H9 (cell line): ENCODE results near the gene LIMS2. TPM values are rescaled to one million over a fixed set of nuclear protein-coding genes. Genes with fewer than 3 reads are reported as not detected.

Experiments
- DNase-seq: peaks from one replicate; pipeline ENCODE4 v3.0.0-alpha.2; 2017
- H2AFZ ChIP-seq: one replicate; pipeline ENCODE4 v1.6.1; 2013; ENCODE audit warnings: mild to moderate bottlenecking, low read length, control low read depth, moderate library complexity
- H2AK5ac ChIP-seq: 2 replicates; pipeline ENCODE4 v1.6.1; 2013; ENCODE audit warnings: low read length, control low read depth, mixed read lengths; ENCODE audit not compliant: insufficient read length
- H2BK120ac ChIP-seq: one replicate; pipeline ENCODE4 v1.6.1; 2013; ENCODE audit warnings: low read depth, mild to moderate bottlenecking, low read length, control low read depth, inconsistent platforms; ENCODE audit not compliant: poor library complexity, severe bottlenecking
- H2BK12ac ChIP-seq: 2 replicates; pipeline ENCODE4 v1.6.1; 2013; ENCODE audit warnings: low read length, control low read depth, mixed read lengths, low read depth; ENCODE audit not compliant: insufficient read length
- H2BK15ac ChIP-seq: 2 replicates; pipeline ENCODE4 v1.6.1; 2013; ENCODE audit warnings: low read depth, low read length, control low read depth
- H2BK20ac ChIP-seq: one replicate; pipeline ENCODE4 v1.6.1; 2013; ENCODE audit warnings: low read depth, mild to moderate bottlenecking, low read length, control low read depth, inconsistent platforms; ENCODE audit not compliant: poor library complexity, severe bottlenecking
- H2BK5ac ChIP-seq: 2 replicates; pipeline ENCODE4 v1.6.1; 2013; ENCODE audit warnings: low read length, control low read depth, mixed read lengths; ENCODE audit not compliant: insufficient read length
- H3K14ac ChIP-seq: 2 replicates; pipeline ENCODE4 v1.6.1; 2013; ENCODE audit warnings: low read length, control low read depth; ENCODE audit not compliant: insufficient read depth
- H3K18ac ChIP-seq: 2 replicates; pipeline ENCODE4 v1.6.1; 2013; ENCODE audit warnings: low read depth, mild to moderate bottlenecking, mixed read lengths, low read length, control low read depth; ENCODE audit not compliant: insufficient read length
- H3K23ac ChIP-seq: 2 replicates; pipeline ENCODE4 v1.6.1; 2013; ENCODE audit warnings: low read length, control low read depth, mixed read lengths, low read depth; ENCODE audit not compliant: insufficient read length
- H3K23me2 ChIP-seq: 2 replicates; pipeline ENCODE4 v1.6.1; 2013; ENCODE audit warnings: low read depth, mild to moderate bottlenecking, mixed read lengths, low read length, control low read depth; ENCODE audit not compliant: insufficient read length, poor library complexity, severe bottlenecking
- H3K27ac ChIP-seq: 2 replicates; pipeline ENCODE4 v1.5.1; 2013; ENCODE audit warnings: low read length, control low read depth, mixed read lengths, low read depth; ENCODE audit not compliant: insufficient read length
- H3K27me3 ChIP-seq: 2 replicates; pipeline ENCODE4 v1.6.1; 2013; ENCODE audit warnings: low read length, control low read depth, inconsistent platforms; ENCODE audit not compliant: insufficient read depth
- H3K4ac ChIP-seq: 2 replicates; pipeline ENCODE4 v1.6.1; 2013; ENCODE audit warnings: low read depth, mild to moderate bottlenecking, control low read depth, inconsistent platforms, low read length, moderate library complexity
- H3K4me1 ChIP-seq: 2 replicates; pipeline ENCODE4 v1.6.1; 2013; ENCODE audit warnings: low read length, control low read depth, inconsistent platforms; ENCODE audit not compliant: insufficient read depth
- H3K4me2 ChIP-seq: 2 replicates; pipeline ENCODE4 v1.6.1; 2013; ENCODE audit warnings: low read length, control low read depth, mixed read lengths; ENCODE audit not compliant: insufficient read length, insufficient read depth
- H3K56ac ChIP-seq: 2 replicates; pipeline ENCODE4 v1.6.1; 2013; ENCODE audit warnings: low read depth, mild to moderate bottlenecking, mixed read lengths, low read length, control low read depth; ENCODE audit not compliant: insufficient read length
- H3K79me1 ChIP-seq: 2 replicates; pipeline ENCODE4 v1.6.1; 2013; ENCODE audit warnings: low read depth, mild to moderate bottlenecking, moderate library complexity, low read length, control low read depth, inconsistent platforms; ENCODE audit not compliant: insufficient read depth, poor library complexity, severe bottlenecking
- H3K79me2 ChIP-seq: 2 replicates; pipeline ENCODE4 v1.6.1; 2013; ENCODE audit warnings: low read length, control low read depth, inconsistent platforms; ENCODE audit not compliant: insufficient read depth
- H3K9ac ChIP-seq: 2 replicates; pipeline ENCODE4 v1.6.1; 2013; ENCODE audit warnings: low read length, control low read depth, mixed read lengths; ENCODE audit not compliant: insufficient read length; ENCODE audit errors: extremely low read depth
- H3K9me3 ChIP-seq: one replicate; pipeline ENCODE4 v1.6.1; 2013; ENCODE audit warnings: low read depth, low read length, inconsistent platforms; ENCODE audit not compliant: control insufficient read depth
- H3T11ph ChIP-seq: one replicate; pipeline ENCODE4 v1.6.1; 2013; ENCODE audit warnings: mild to moderate bottlenecking, low read length, control low read depth, inconsistent platforms
- H4K20me1 ChIP-seq: one replicate; pipeline ENCODE4 v1.6.1; 2013; ENCODE audit not compliant: control insufficient read depth, insufficient read length, insufficient read depth
- H4K5ac ChIP-seq: 2 replicates; pipeline ENCODE4 v1.6.1; 2013; ENCODE audit warnings: low read depth, mild to moderate bottlenecking, mixed read lengths, low read length, control low read depth; ENCODE audit not compliant: insufficient read length
- H4K8ac ChIP-seq: replicated peaks from 2 replicates; pipeline ENCODE4 v1.6.1; 2013; ENCODE audit warnings: low read length, control low read depth, mixed read lengths, low read depth; ENCODE audit not compliant: insufficient read length
- H4K91ac ChIP-seq: 2 replicates; pipeline ENCODE4 v1.6.1; 2013; ENCODE audit warnings: low read depth, mild to moderate bottlenecking, moderate library complexity, mixed read lengths, low read length, control low read depth; ENCODE audit not compliant: insufficient read length
- H3K27ac Mint-ChIP-seq, 3 experiments: 2 replicates in 2 of 3; 3 replicates in 1 of 3; pipeline ENCODE4 v1.8.0; 2020 to 2021; ENCODE audit warnings: mixed read lengths in 3 of 3, mild to moderate bottlenecking in 1 of 3, moderate library complexity in 1 of 3
- H3K27me3 Mint-ChIP-seq: 2 replicates; pipeline ENCODE4 v1.8.0; 2021; ENCODE audit warnings: low read depth, mild to moderate bottlenecking, moderate library complexity, mixed read lengths
- H3K36me3 Mint-ChIP-seq, 3 experiments: 2 replicates in 2 of 3; 3 replicates in 1 of 3; pipeline ENCODE4 v1.8.0; 2020 to 2021; ENCODE audit warnings: low read depth in 3 of 3, mixed read lengths in 3 of 3; ENCODE audit not compliant: insufficient read depth in 1 of 3
- H3K4me1 Mint-ChIP-seq, 2 experiments: 2 replicates each; pipeline ENCODE4 v1.8.0; 2020; ENCODE audit warnings: mixed read lengths in 2 of 2
- H3K4me3 Mint-ChIP-seq, 2 experiments: 2 replicates in 1 of 2; 3 replicates in 1 of 2; pipeline ENCODE4 v1.8.0; 2020 to 2021; ENCODE audit warnings: mild to moderate bottlenecking in 2 of 2, mixed read lengths in 2 of 2, moderate library complexity in 1 of 2
- H3K9me3 Mint-ChIP-seq, 2 experiments: 2 replicates in 1 of 2; 3 replicates in 1 of 2; pipeline ENCODE4 v1.8.0; 2020; ENCODE audit warnings: mild to moderate bottlenecking in 2 of 2, mixed read lengths in 2 of 2, moderate library complexity in 1 of 2
- WGBS: extraction: QIAGEN DNeasy Blood & Tissue Kit; methylation state at CpG from one replicate; pipeline ENCODE4 v1.1.7; 2013; ENCODE audit warnings: missing lambda C conversion rate, low lambda C conversion rate, mixed read lengths; ENCODE audit not compliant: insufficient read length; ENCODE audit errors: extremely low coverage; 5-methylcytosine and 5-hydroxymethylcytosine counted together
- total RNA-seq: library from RNA; stranded (reverse); gene quantifications from 2 replicates; pipeline ENCODE4 v1.2.1, GENCODE V29; 2021
- TF ChIP-seq, protein P1 (sequence below): fragments of 200-600 bp; sonication (generic); conservative IDR thresholded peaks from 3 replicates; pipeline ENCODE4 v1.8.0; 2021; ENCODE audit warnings: antibody characterized with exemption, mild to moderate bottlenecking

Gene LIMS2
- total RNA-seq, 1 experiment from 2014 or later = 5.9 TPM

DNA sequence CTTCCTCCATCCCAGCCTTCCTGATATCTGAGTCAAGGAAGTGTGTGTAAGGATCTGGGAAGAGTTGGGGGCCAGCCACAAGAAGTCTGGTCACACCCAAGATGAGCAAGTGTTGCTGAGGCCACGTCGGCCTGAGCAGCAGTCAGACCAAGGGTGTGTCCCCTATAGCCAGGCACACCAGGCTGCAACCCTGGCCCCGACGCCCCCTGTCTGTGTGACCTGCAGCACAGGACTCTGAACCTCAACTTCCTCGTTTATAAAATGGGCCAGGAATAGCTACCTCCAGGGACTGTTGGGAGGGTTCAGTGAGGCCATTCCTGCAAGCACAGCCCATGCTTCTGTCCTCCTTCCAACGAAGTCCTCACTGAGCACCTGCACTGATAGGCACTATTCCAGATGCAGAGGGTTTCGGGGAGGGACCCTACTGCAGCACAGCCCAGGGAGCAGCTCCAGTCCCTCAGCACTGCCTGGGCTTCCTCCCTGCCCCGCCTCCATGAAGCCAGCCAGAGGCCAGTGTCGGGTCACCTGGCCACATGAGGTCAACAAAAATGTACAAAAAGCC is 13.3 kb downstream of the LIMS2 start:
- Histone ChIP-seq H4K91ac (no peak overlapping the region), H3K79me2 (0 out of 2 replicates have a peak, but pooled peaks cover 2% of the 10 kb centered on the region), H3K4me2 (no peak overlapping the region), H3K23ac (no peak overlapping the region), H3K79me1 (no peaks in the 10 kb centered on the region), H2AFZ (no peak overlapping the region), H2BK120ac (no peak overlapping the region), H3T11ph (no peak overlapping the region), H2BK5ac (no peak overlapping the region), H3K9me3 (no peaks in the 10 kb centered on the region), H3K9ac (no peak overlapping the region), H3K27me3 (peaks cover 14% of the 10 kb centered on the region; the same call in 1 of the 2 replicates), H3K14ac (no peak overlapping the region), H2BK20ac (no peak overlapping the region), H3K23me2 (peaks cover 4% of the 10 kb centered on the region), H2BK15ac (no peak overlapping the region), H3K27ac (no peak overlapping the region), H3K56ac (no peak overlapping the region), H4K20me1 (no peaks in the 10 kb centered on the region), H4K8ac (no peak overlapping the region), H3K4ac (no peak overlapping the region), H2BK12ac (no peak overlapping the region), H4K5ac (no peak overlapping the region), H3K4me1 (no peaks in the 10 kb centered on the region), H3K18ac (no peak overlapping the region), H2AK5ac (no peak overlapping the region)
- Mint-ChIP-seq H3K9me3 (no peaks in the 10 kb centered on the region), H3K27ac (no peak overlapping the region), H3K27me3 (peaks cover 44% of the 10 kb centered on the region), H3K36me3 (peaks cover 0 to 2% (median 0%) of the 10 kb centered on the region in 3 experiments; a peak in 3 of 7 replicates), H3K4me1 (peaks cover 3 to 4% of the 10 kb centered on the region in 2 experiments; a peak in 2 of 4 replicates), H3K4me3 (no peak overlapping the region)
- TF ChIP-seq, protein P1, sequence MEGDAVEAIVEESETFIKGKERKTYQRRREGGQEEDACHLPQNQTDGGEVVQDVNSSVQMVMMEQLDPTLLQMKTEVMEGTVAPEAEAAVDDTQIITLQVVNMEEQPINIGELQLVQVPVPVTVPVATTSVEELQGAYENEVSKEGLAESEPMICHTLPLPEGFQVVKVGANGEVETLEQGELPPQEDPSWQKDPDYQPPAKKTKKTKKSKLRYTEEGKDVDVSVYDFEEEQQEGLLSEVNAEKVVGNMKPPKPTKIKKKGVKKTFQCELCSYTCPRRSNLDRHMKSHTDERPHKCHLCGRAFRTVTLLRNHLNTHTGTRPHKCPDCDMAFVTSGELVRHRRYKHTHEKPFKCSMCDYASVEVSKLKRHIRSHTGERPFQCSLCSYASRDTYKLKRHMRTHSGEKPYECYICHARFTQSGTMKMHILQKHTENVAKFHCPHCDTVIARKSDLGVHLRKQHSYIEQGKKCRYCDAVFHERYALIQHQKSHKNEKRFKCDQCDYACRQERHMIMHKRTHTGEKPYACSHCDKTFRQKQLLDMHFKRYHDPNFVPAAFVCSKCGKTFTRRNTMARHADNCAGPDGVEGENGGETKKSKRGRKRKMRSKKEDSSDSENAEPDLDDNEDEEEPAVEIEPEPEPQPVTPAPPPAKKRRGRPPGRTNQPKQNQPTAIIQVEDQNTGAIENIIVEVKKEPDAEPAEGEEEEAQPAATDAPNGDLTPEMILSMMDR = peak; percentile 18; the same call in 1 of the 3 replicates
- DNase-seq = no peak
- no CpG with 5 or more reads among the region's 9 CpGs for WGBS
